Mesenteric fat pad (tissue), 1 donor: ENCODE measurements around the gene SYTL4. TPM values are rescaled to one million over a fixed set of nuclear protein-coding genes. Genes with fewer than 3 reads are reported as not detected.

ENCODE experiments used
- DNase-seq: peaks from one replicate; pipeline ENCODE4 v3.0.0-alpha.2; 2020; ENCODE audit warnings: low spot score
- total RNA-seq: library from RNA; stranded (reverse); fragmentation: NEBNext Ultra II Directional; extraction: Animal tissue kit (Norgen Biotek cat#: 25700); gene quantifications from one replicate; pipeline ENCODE4 v1.2.1, GENCODE V29; 2021
- donor health status: DM: yes; HTN: yes; CAD: no.

SYTL4 gene
- total RNA-seq, 1 donor from 2014 or later: 12.3 TPM

GRCh38 chrX:100648458-100649417 is 83.2 kb downstream of the SYTL4 start:
- DNase-seq: no peak

- no peak for DNase-seq
Observed at GRCh38 chrX:100647739-100648138, 84.2 kb downstream of the SYTL4 start.

GRCh38 chrX:100647095-100647494 is 84.8 kb downstream of the SYTL4 start:
- no peak for DNase-seq

- DNase-seq: no peak
Observed at GRCh38 chrX:100645106-100645505, 86.8 kb downstream of the SYTL4 start.

GRCh38 chrX:100643956-100644860 is 87.7 kb downstream of the SYTL4 start, which contains the start of gene SRPX2:
SRPX2 (plus strand) TSS chrX:100644199; CDS start chrX:100646323, 2,124 bp downstream.
- no peak for DNase-seq

GRCh38 chrX:100643212-100643611 is 88.7 kb downstream of the SYTL4 start:
- DNase-seq: no peak

GRCh38 chrX:100642290-100642689 is 89.6 kb downstream of the SYTL4 start:
- DNase-seq: no peak

- no peak for DNase-seq
Observed at GRCh38 chrX:100636321-100636991, 95.5 kb downstream of the SYTL4 start, which contains the start of gene TSPAN6. TSPAN6 (minus strand) TSS chrX:100636806; CDS start chrX:100636694, 112 bp downstream.

- no peak for DNase-seq
Observed at GRCh38 chrX:100635989-100636320, 96.0 kb downstream of the SYTL4 start.

GRCh38 chrX:100635040-100635439 is 96.9 kb downstream of the SYTL4 start:
- no peak for DNase-seq

GRCh38 chrX:100625985-100626491 is 105.9 kb downstream of the SYTL4 start:
- DNase-seq: no peak

Other genes with a start within 250 kb of the SYTL4 start
- gene TNMD, start 147.2 kb downstream of the SYTL4 start, total RNA-seq: 39.1 TPM
- 34.7 TPM for gene TSPAN6, start 95.3 kb downstream of the SYTL4 start, total RNA-seq
- gene SRPX2, start 87.9 kb downstream of the SYTL4 start, total RNA-seq: 224 TPM
- 8.2 TPM for gene CSTF2, start 88.3 kb upstream of the SYTL4 start, total RNA-seq
- not detected for gene NOX1, start 142.2 kb upstream of the SYTL4 start, total RNA-seq
- gene XKRX, start 196.8 kb upstream of the SYTL4 start, total RNA-seq: not detected
- not detected for gene ARL13A, start 237.6 kb upstream of the SYTL4 start, total RNA-seq